ENCODE data around the gene TMED1.

The TMED1 gene

DNA sequence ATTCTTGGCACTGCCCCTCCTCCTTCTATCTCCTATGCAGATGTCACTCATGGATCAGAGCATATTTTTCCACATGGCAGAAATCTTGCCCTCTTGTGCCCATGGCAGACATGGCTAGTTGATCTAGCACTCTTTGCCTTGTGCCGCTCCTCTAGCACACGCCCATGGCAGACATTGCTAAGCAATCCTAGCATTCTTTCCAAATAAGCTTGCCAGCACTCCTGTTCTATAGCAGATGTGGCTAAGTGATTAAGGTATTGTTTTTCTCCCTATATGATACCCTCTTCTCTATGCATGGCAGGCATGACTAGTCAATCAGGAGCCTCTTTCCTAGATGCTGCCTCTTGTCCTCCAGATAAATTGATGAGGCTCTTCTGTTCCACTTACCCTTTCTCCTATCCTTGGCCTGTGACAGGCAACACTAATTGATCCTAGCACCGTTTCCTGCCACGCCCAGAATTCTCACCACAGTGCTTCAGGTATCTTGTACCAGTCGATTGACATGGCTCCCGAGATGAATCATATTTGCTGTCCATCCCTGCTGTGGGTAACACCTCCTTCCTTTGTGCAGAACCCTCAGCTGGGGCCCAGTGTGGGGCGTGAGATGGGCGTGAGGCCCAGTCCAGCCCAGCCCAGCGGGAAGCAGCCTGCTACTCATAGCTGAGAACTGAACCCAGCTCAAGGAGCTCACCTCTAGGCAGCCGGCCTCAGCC lies 26.9 kb downstream of the TMED1 start:
- DNase-seq, result no peak

GRCh38 chr19:10805758-10806247 lies 30.2 kb downstream of the TMED1 start:
- peak; percentile 91 to 96 for DNase-seq

GRCh38 chr19:10805065-10805757 lies 30.8 kb downstream of the TMED1 start:
- DNase-seq, result peak in 1 of 2 experiments; percentile 57

DNA sequence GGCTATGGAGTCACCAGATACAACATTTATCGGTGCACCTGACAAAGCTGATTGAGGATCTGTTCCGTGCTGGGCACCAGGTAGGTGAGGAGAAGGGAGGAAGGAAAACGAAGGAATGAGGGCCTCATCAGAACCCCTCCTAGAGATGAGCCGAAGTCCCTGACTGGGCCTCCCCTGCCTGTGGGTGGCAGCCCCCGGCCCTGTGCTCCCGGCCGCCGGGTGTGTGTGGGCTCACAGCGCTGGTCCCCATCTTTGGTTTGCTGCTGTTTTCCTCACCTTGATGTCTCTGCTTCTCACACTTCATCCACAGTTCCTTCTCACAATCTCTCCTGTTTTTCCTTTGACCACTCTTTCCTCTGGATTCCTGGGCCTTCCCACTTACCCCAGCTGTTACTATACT lies 32.8 kb downstream of the TMED1 start:
- no peak for DNase-seq

DNA sequence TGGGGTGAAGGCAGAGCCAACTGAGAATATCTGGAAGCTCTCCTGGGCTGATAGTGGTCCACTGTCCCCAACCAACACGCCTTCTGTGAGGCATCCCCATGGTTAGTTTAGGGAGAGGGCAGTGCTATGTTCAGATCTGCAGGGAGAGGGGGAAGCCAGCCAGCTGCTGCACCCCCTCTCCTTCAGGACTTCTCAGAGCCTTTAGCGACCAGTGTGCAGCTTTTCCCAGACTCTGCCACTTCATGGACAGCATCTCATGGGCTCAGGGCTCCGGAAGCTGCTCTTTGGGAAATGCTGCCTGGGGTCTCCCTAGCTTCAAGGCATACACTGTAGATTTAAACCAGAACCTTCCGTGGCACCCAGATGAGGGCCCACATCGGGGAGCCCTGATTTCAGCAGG lies 33.5 kb downstream of the TMED1 start:
- no peak for DNase-seq

DNA sequence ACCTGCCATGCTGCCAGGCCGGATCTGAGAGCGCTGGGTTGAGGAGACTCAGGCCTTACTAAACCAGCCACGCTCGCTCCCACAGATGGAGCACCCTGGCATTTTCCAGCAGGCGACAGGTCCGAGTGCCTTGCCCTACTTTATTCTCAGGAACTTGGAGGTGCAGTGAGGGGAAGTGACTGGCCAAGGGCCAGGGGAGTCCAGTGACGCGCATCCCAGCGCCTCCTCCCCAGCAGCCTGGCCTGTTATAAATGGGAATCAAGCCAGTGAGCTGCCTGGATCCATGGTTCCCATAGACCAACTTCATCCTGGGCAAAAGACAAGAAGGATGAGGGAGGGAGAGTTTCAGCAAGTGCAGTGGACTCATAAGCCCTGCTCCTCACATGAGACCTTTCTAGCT lies 35.5 kb downstream of the TMED1 start:
- DNase-seq, result no peak

DNA sequence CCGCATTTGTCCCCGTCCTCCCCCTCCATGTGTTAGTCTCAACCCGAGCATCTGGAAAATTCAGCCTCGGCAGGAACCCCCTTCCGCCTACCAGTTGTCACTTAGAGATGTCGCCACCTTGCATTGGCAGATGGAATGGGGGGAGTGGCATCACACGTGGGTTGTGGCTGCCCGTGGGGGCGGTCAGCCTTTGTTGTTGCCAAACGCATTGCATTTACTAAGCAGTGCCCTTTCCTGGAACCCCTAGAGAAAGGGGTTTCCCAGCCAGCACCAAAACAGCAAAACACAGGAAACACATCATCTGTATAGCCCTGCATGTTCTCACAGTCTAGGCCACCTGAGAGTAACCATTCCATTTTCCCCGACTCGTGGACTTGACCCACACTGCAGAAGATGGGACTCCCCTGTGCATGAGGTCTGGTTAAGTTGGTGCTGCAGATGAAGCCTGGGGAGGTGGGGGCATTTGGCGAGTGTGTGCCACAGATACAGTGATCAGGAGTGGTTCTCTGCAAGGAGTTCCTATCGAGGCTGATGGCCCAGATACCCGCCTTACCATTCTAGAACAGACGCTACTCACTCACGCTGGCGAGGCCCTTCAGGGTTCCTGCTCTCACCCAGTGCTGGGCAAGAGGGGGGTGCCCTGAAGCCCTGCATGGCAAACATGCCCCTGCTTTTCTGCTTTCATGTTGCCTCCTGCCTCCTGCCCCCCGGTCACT lies 38.3 kb downstream of the TMED1 start:
- DNase-seq, result no peak

DNA sequence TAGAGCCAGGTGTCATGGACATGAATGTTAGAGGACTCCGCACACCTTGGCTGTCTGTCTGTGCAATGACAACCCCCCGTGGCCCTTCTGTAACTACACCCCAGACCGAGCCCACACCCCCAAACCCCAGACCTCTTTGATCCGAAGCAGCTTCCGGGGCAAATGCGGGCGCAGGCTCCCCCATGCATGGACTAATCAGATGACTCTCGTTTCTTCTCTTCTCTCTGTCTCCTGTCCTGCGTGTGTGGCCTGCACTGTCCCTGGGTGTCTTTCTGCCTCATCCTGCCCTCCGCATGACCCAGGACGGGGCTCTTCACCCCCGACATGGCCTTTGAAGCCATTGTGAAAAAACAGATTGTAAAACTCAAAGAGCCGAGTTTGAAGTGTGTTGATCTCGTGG lies 38.9 kb downstream of the TMED1 start:
- DNase-seq, result no peak

- no peak for DNase-seq
Observed at GRCh38 chr19:10796653-10797052, 39.4 kb downstream of the TMED1 start.

- no peak for DNase-seq
Observed at GRCh38 chr19:10789866-10790265, 46.1 kb downstream of the TMED1 start.

GRCh38 chr19:10788146-10788545 lies 47.9 kb downstream of the TMED1 start:
- no peak for DNase-seq

GRCh38 chr19:10784257-10784656 lies 51.8 kb downstream of the TMED1 start:
- no peak for DNase-seq

- no peak for DNase-seq
Observed at GRCh38 chr19:10782795-10783194, 53.2 kb downstream of the TMED1 start.

Data from NCI-H524 (cell line).